Brain microvascular endothelial cell (primary cell): Measurements from ENCODE around the gene UNC13B.

Experiments used
- DNase-seq: peaks from one replicate; pipeline ENCODE4 v3.0.0-alpha.2; 2020
- H3K27ac ChIP-seq: fragments of 250-450 bp; sonication (Bioruptor Pico); 2 replicates; pipeline ENCODE4 v1.5.1; 2020; ENCODE audit warnings: mild to moderate bottlenecking, moderate library complexity
- H3K27me3 ChIP-seq: fragments of 250-450 bp; sonication (Bioruptor Pico); replicated peaks from 2 replicates; pipeline ENCODE4 v1.5.1; 2020; ENCODE audit warnings: mild to moderate bottlenecking
- H3K36me3 ChIP-seq: fragments of 250-450 bp; sonication (Bioruptor Pico); replicated peaks from 2 replicates; pipeline ENCODE4 v1.5.1; 2020; ENCODE audit warnings: mild to moderate bottlenecking
- H3K4me3 ChIP-seq: 2 replicates; pipeline ENCODE4 v1.5.1; 2011; ENCODE audit warnings: low read depth, mild to moderate bottlenecking, control low read depth, low read length, moderate library complexity
- CTCF ChIP-seq: IDR thresholded peaks from 2 replicates; pipeline ENCODE4 v1.5.1; 2011; ENCODE audit warnings: low read depth, mild to moderate bottlenecking, moderate library complexity, low read length, control low read depth, inconsistent platforms; ENCODE audit errors: missing control alignments
- in situ Hi-C: cut with HindIII; loops from 2 replicates; pipeline ENCODE4 v1.10.0; 2017; ENCODE audit warnings: low sequenced_read_pairs, low pct_ligation_motif_present

UNC13B gene

DNA sequence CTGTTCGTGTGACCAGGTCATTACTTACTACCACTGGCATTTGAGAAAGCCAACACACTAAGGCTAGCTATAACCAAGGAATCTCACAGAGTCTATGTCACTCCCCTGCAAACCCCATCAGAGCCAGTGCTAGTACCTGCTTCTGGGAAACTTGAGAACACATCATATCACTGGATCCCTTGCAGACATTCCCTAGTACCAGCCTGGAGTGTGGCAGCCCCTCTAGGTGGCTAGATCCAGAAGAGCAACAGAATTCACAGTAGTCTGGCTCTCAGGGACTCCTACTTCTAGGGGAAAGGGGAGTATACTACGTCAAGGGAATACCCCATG lies 254.3 kb downstream of the UNC13B start:
- no peak for DNase-seq
- Histone ChIP-seq H3K36me3 (no peaks in the 10 kb centered on the region), H3K27me3 (no peaks in the 10 kb centered on the region), H3K4me3 (no peak overlapping the region), H3K27ac (no peak overlapping the region)
- in situ Hi-C loops, result no loop called here
- TF ChIP-seq CTCF, result no peak

GRCh38 chr9:35422346-35422745 lies 260.5 kb downstream of the UNC13B start:
- Histone ChIP-seq H3K27ac (no peak overlapping the region), H3K4me3 (no peak overlapping the region), H3K36me3 (no peaks in the 10 kb centered on the region), H3K27me3 (no peaks in the 10 kb centered on the region)
- no peak for TF ChIP-seq CTCF
- in situ Hi-C loops, result no loop called here
- no peak for DNase-seq

DNA sequence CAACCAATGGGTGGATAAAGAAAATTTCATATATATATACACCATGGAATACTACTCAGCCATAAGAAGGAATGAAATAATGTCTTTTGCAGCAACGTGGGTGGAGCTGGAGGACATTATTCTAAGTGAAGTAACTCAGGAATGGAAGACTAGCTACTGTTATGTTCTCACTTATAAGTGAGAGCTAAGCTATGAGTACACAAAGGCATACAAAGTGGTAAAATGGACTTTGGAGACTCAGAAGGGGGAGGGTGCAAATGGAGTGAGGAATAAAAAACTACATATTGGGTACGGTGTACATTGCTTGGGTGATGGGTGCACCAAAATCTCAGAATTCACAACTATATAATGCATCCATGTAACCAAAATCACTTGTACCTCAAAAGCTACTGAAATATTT lies 260.9 kb downstream of the UNC13B start:
- Histone ChIP-seq H3K27me3 (no peaks in the 10 kb centered on the region), H3K4me3 (no peak overlapping the region), H3K27ac (no peak overlapping the region), H3K36me3 (no peaks in the 10 kb centered on the region)
- in situ Hi-C loops, result no loop called here
- TF ChIP-seq CTCF, result no peak
- DNase-seq, result no peak

GRCh38 chr9:35423499-35423898 lies 261.7 kb downstream of the UNC13B start:
- H3K27me3 ChIP-seq, result no peaks in the 10 kb centered on the region
- DNase-seq, result no peak
- no peak overlapping the region for H3K27ac ChIP-seq
- no peak overlapping the region for H3K4me3 ChIP-seq
- in situ Hi-C loops, result no loop called here
- no peak for TF ChIP-seq CTCF
- no peaks in the 10 kb centered on the region for H3K36me3 ChIP-seq

- no peak for TF ChIP-seq CTCF
- Histone ChIP-seq H3K4me3 (no peak overlapping the region), H3K27me3 (no peaks in the 10 kb centered on the region), H3K27ac (no peak overlapping the region), H3K36me3 (no peaks in the 10 kb centered on the region)
- in situ Hi-C loops, result no loop called here
- no peak for DNase-seq
Observed at GRCh38 chr9:35424356-35425352, 262.8 kb downstream of the UNC13B start.
